SK-N-SH (cell line): ENCODE results near the gene DTX1. TPM values are rescaled to one million over a fixed set of nuclear protein-coding genes. Genes with fewer than 3 reads are reported as not detected.

Source experiments
- CTCF ChIA-PET: fragments of 300-600, 350-600 bp; formaldehyde crosslinking; extraction: SDS; loops from one replicate; lab custom pipeline; 2021; lab: Yijun Ruan, JAX
- POLR2A ChIA-PET: fragments of 350-600 bp; sonication (Branson Sonifier 250); formaldehyde crosslinking; extraction: SDS; loops from one replicate; lab custom pipeline; 2020; ENCODE audit warnings: antibody characterized with exemption, inconsistent platforms; lab: Yijun Ruan, JAX
- DNase-seq: peaks from one replicate; pipeline ENCODE4 v3.0.0; 2012
- H2AFZ ChIP-seq: fragments of 200-600 bp; sonication (generic); 2 replicates; pipeline ENCODE4 v1.8.1; 2016; ENCODE audit warnings: antibody characterized with exemption, mild to moderate bottlenecking, low read depth
- H3F3A ChIP-seq: fragments of 200-600 bp; sonication (generic); replicated peaks from 2 replicates; pipeline ENCODE3; 2016; ENCODE audit warnings: antibody characterized with exemption, mild to moderate bottlenecking; ENCODE audit not compliant: insufficient read depth
- H3K27ac ChIP-seq, 2 experiments: fragments of 200-500 bp in 1 of 2; fragments of 200-600 bp in 1 of 2; sonication (Bioruptor generic) in 1 of 2; sonication (generic), shearing (Covaris generic) in 1 of 2; 2 replicates each; pipeline versions ENCODE4 v1.5.1 to v1.6.1; 2014 to 2016; ENCODE audit warnings: low read depth in 2 of 2, inconsistent platforms in 1 of 2, low read length in 1 of 2, mild to moderate bottlenecking in 1 of 2, mixed read lengths in 1 of 2
- H3K27me3 ChIP-seq: fragments of 200-600 bp; sonication (generic), shearing (Covaris generic); 2 replicates; pipeline ENCODE4 v1.6.1; 2016; ENCODE audit warnings: mixed run types; ENCODE audit not compliant: insufficient read depth
- H3K36me3 ChIP-seq, 2 experiments: fragments of 200-500 bp in 1 of 2; fragments of 200-600 bp in 1 of 2; sonication (Bioruptor generic) in 1 of 2; sonication (generic) in 1 of 2; replicated peaks in 1 of 2; 2 replicates each; pipeline versions ENCODE3 to v1.5.1; 2014 to 2016; ENCODE audit warnings: low read length in 1 of 2, mild to moderate bottlenecking in 1 of 2; ENCODE audit not compliant: insufficient read depth in 2 of 2, control insufficient read depth in 1 of 2
- H3K4me1 ChIP-seq, 2 experiments: fragments of 200-500 bp in 1 of 2; fragments of 200-600 bp in 1 of 2; sonication (Bioruptor generic) in 1 of 2; sonication (generic), shearing (Covaris generic) in 1 of 2; 2 replicates each; pipeline versions ENCODE4 v1.5.1 to v1.6.1; 2014 to 2016; ENCODE audit warnings: low read depth in 1 of 2, low read length in 1 of 2, mixed run types in 1 of 2; ENCODE audit not compliant: insufficient read depth in 2 of 2, control insufficient read depth in 1 of 2
- H3K4me2 ChIP-seq: fragments of 200-600 bp; sonication (generic), shearing (Covaris generic); 2 replicates; pipeline ENCODE4 v1.6.1; 2017; ENCODE audit warnings: mixed run types
- H3K4me3 ChIP-seq, 2 experiments: fragments of 200-500 bp in 1 of 2; fragments of 200-600 bp in 1 of 2; sonication (Bioruptor generic) in 1 of 2; sonication (generic), shearing (Covaris generic) in 1 of 2; 2 replicates each; pipeline versions ENCODE4 v1.5.1 to v1.8.1; 2014 to 2016; ENCODE audit warnings: low read depth in 2 of 2, inconsistent platforms in 1 of 2, low read length in 1 of 2, mild to moderate bottlenecking in 1 of 2, mixed read lengths in 1 of 2, moderate library complexity in 1 of 2
- H3K79me2 ChIP-seq: fragments of 200-600 bp; sonication (generic); 2 replicates; pipeline ENCODE4 v1.8.1; 2017; ENCODE audit warnings: mild to moderate bottlenecking; ENCODE audit not compliant: insufficient read depth
- H3K9ac ChIP-seq: fragments of 200-600 bp; sonication (generic); 2 replicates; pipeline ENCODE4 v1.6.1; 2017; ENCODE audit warnings: mixed run types
- H3K9me2 ChIP-seq: fragments of 200-600 bp; sonication (generic); 2 replicates; pipeline ENCODE4 v1.6.1; 2017; ENCODE audit warnings: mixed run types
- H3K9me3 ChIP-seq: fragments of 200-600 bp; sonication (generic); 2 replicates; pipeline ENCODE4 v1.6.1; 2017; ENCODE audit warnings: mixed run types, mild to moderate bottlenecking, moderate library complexity
- H4K20me1 ChIP-seq: fragments of 200-600 bp; sonication (generic); 2 replicates; pipeline ENCODE4 v1.6.1; 2017; ENCODE audit warnings: mild to moderate bottlenecking, mixed run types; ENCODE audit not compliant: insufficient read depth
- CTCF ChIP-seq: fragments of 200-600 bp; sonication (generic); IDR thresholded peaks from 2 replicates; pipeline ENCODE4 v1.6.1; 2017; ENCODE audit warnings: antibody characterized with exemption, mild to moderate bottlenecking, moderate library complexity
- ELF1 ChIP-seq: IDR thresholded peaks from 2 replicates; pipeline ENCODE4 v1.4.0; 2012
- FOSL2 ChIP-seq: IDR thresholded peaks from 2 replicates; pipeline ENCODE4 v1.4.0; 2012; ENCODE audit warnings: low read depth, mild to moderate bottlenecking, moderate library complexity, borderline replicate concordance
- IRF3 ChIP-seq: fragments of 150-350 bp; IDR thresholded peaks from 2 replicates; pipeline ENCODE4 v1.6.1; 2016; ENCODE audit warnings: mild to moderate bottlenecking, low read depth, low read length
- MAX ChIP-seq: IDR thresholded peaks from 2 replicates; pipeline ENCODE4 v1.4.0; 2012; ENCODE audit warnings: low read depth
- NFIC ChIP-seq: IDR thresholded peaks from 2 replicates; pipeline ENCODE4 v1.4.0; 2012; ENCODE audit warnings: borderline replicate concordance
- NRF1 ChIP-seq: IDR thresholded peaks from 2 replicates; pipeline ENCODE4 v1.6.1; 2012; ENCODE audit warnings: low read depth, mild to moderate bottlenecking, low read length
- PBX3 ChIP-seq: IDR thresholded peaks from 2 replicates; pipeline ENCODE4; 2012
- POLR2AphosphoS5 ChIP-seq: IDR thresholded peaks from 2 replicates; pipeline ENCODE4 v1.6.1; 2012; ENCODE audit warnings: low read depth, low read length
- REST ChIP-seq: IDR thresholded peaks from 2 replicates; pipeline ENCODE4 v1.6.1; 2012; ENCODE audit warnings: mild to moderate bottlenecking, low read depth, low read length, moderate library complexity
- RFX5 ChIP-seq: IDR thresholded peaks from 2 replicates; pipeline ENCODE4 v1.6.1; 2012; ENCODE audit warnings: mild to moderate bottlenecking, improper control_type of control experiment, low read length
- SMC3 ChIP-seq: IDR thresholded peaks from 2 replicates; pipeline ENCODE4 v1.6.1; 2012; ENCODE audit warnings: low read depth, low read length, improper control_type of control experiment
- TAF1 ChIP-seq: IDR thresholded peaks from 2 replicates; pipeline ENCODE4 v1.6.1; 2012; ENCODE audit warnings: low read depth, mild to moderate bottlenecking, low read length, moderate library complexity, borderline replicate concordance
- TEAD4 ChIP-seq: IDR thresholded peaks from 2 replicates; pipeline ENCODE4 v1.4.0; 2012; ENCODE audit warnings: mild to moderate bottlenecking, borderline replicate concordance; ENCODE audit not compliant: insufficient read depth
- USF2 ChIP-seq: fragments of 150-350 bp; IDR thresholded peaks from 2 replicates; pipeline ENCODE4 v1.6.1; 2017; ENCODE audit warnings: antibody characterized with exemption, low read length, low read depth, borderline replicate concordance
- YY1 ChIP-seq: IDR thresholded peaks from 2 replicates; pipeline ENCODE4 v1.4.0; 2012; ENCODE audit warnings: low read depth, mild to moderate bottlenecking
- WGBS: methylation state at CpG from one replicate; pipeline ENCODE4 v1.1.6; 2017; ENCODE audit warnings: low lambda C conversion rate; 5-methylcytosine and 5-hydroxymethylcytosine counted together
- polyA plus RNA-seq, 3 experiments: library from polyadenylated mRNA; depleted of rRNA; stranded (reverse); fragments of >200 nt; gene quantifications; 2 replicates each; pipeline ENCODE4 v1.2.3, GENCODE V29; 2012

DTX1 gene
- polyA plus RNA-seq, 1 of the 3 experiments (the other 2 are of a cell fraction): 0.72 TPM

GRCh38 chr12:113113397-113113796 is 56.9 kb downstream of the DTX1 start:
- H3K27ac ChIP-seq: no peak overlapping the region
- POLR2A ChIA-PET: no interaction called here
- WGBS: 44% methylated on average over 2 of the region's 2 CpGs

More at GRCh38 chr12:113113397-113113796, 56.9 kb downstream of the DTX1 start:
- no peak for DNase-seq
- Histone ChIP-seq H2AFZ (no peak overlapping the region), H3K4me3 (no peak overlapping the region), H3K36me3 (no peaks in the 10 kb centered on the region), H3K9ac (no peak overlapping the region), H3K4me1 (no peaks in the 10 kb centered on the region), H3F3A (no peaks in the 10 kb centered on the region), H3K9me2 (no peaks in the 10 kb centered on the region), H3K4me2 (no peak overlapping the region), H4K20me1 (no peaks in the 10 kb centered on the region), H3K9me3 (no peaks in the 10 kb centered on the region), H3K79me2 (no peaks in the 10 kb centered on the region), H3K27me3 (no peaks in the 10 kb centered on the region)
- CTCF ChIA-PET: interaction anchor here (1.6 to 2.0 kb wide), 3 partner anchors 15 to 65 kb away, joined by 5 to 10 read pairs (median 7); no protein-coding TSS in a partner anchor
- no peak for TF ChIP-seq YY1
- TF ChIP-seq PBX3: no peak
- TF ChIP-seq NFIC: no peak
- no peak for TF ChIP-seq NRF1
- TF ChIP-seq ELF1: no peak
- TF ChIP-seq TEAD4: no peak
- TF ChIP-seq IRF3: no peak
- no peak for TF ChIP-seq SMC3
- no peak for TF ChIP-seq CTCF
- no peak for TF ChIP-seq POLR2AphosphoS5
- no peak for TF ChIP-seq RFX5
- TF ChIP-seq MAX: no peak
- TF ChIP-seq REST: no peak
- TF ChIP-seq TAF1: no peak
- no peak for TF ChIP-seq FOSL2
- TF ChIP-seq USF2: no peak
